Measurements from ENCODE around the gene TADA2B.
A peak's percentile ranks its signal among the peaks of the same experiment; 100 is the strongest.

Gene TADA2B

GRCh38 chr4:7103031-7103606 is 59.9 kb downstream of the TADA2B start:
- no peaks in the 10 kb centered on the region for H3K9me3 ChIP-seq (ENCODE audit: control insufficient read depth, low read length)
- peak overlapping the region; percentile 49 for H3K4me3 ChIP-seq (ENCODE audit: low read length)
- H3K9ac ChIP-seq (ENCODE audit: low read length) = peak overlapping the region; percentile 57
- no peaks in the 10 kb centered on the region for H3K27me3 ChIP-seq (ENCODE audit: control insufficient read depth, insufficient read depth, low read length)
- peaks cover 23% of the 10 kb centered on the region for H3K4me1 ChIP-seq (ENCODE audit: control insufficient read depth, insufficient read depth, low read length)
- H3K36me3 ChIP-seq (ENCODE audit: control insufficient read depth, insufficient read depth, low read length) = no peaks in the 10 kb centered on the region

- Histone ChIP-seq H3K4me3 (ENCODE audit: low read length) (peak overlapping the region; percentile 49), H3K27me3 (ENCODE audit: control insufficient read depth, insufficient read depth, low read length) (no peaks in the 10 kb centered on the region), H3K4me1 (ENCODE audit: control insufficient read depth, insufficient read depth, low read length) (peaks cover 23% of the 10 kb centered on the region), H3K36me3 (ENCODE audit: control insufficient read depth, insufficient read depth, low read length) (no peaks in the 10 kb centered on the region), H3K9me3 (ENCODE audit: control insufficient read depth, low read length) (no peaks in the 10 kb centered on the region), H3K9ac (ENCODE audit: low read length) (peak overlapping the region; percentile 41)
Observed at GRCh38 chr4:7103607-7104365, 60.6 kb downstream of the TADA2B start.

GRCh38 chr4:7104366-7105031 is 61.3 kb downstream of the TADA2B start:
- no peak overlapping the region for H3K9ac ChIP-seq (ENCODE audit: low read length)
- H3K9me3 ChIP-seq (ENCODE audit: control insufficient read depth, low read length) = no peaks in the 10 kb centered on the region
- H3K4me1 ChIP-seq (ENCODE audit: control insufficient read depth, insufficient read depth, low read length) = peaks cover 23% of the 10 kb centered on the region
- no peaks in the 10 kb centered on the region for H3K36me3 ChIP-seq (ENCODE audit: control insufficient read depth, insufficient read depth, low read length)
- H3K27me3 ChIP-seq (ENCODE audit: control insufficient read depth, insufficient read depth, low read length) = no peaks in the 10 kb centered on the region
- H3K4me3 ChIP-seq (ENCODE audit: low read length) = no peak overlapping the region

GRCh38 chr4:7105276-7105675 is 62.1 kb downstream of the TADA2B start:
- Histone ChIP-seq H3K9ac (ENCODE audit: low read length) (no peak overlapping the region), H3K27me3 (ENCODE audit: control insufficient read depth, insufficient read depth, low read length) (no peaks in the 10 kb centered on the region), H3K4me3 (ENCODE audit: low read length) (no peak overlapping the region), H3K9me3 (ENCODE audit: control insufficient read depth, low read length) (no peaks in the 10 kb centered on the region), H3K36me3 (ENCODE audit: control insufficient read depth, insufficient read depth, low read length) (no peaks in the 10 kb centered on the region), H3K4me1 (ENCODE audit: control insufficient read depth, insufficient read depth, low read length) (peaks cover 23% of the 10 kb centered on the region)

GRCh38 chr4:7107166-7107905 is 64.2 kb downstream of the TADA2B start:
- Histone ChIP-seq H3K4me1 (ENCODE audit: control insufficient read depth, insufficient read depth, low read length) (peaks cover 17% of the 10 kb centered on the region), H3K9ac (ENCODE audit: low read length) (no peak overlapping the region), H3K9me3 (ENCODE audit: control insufficient read depth, low read length) (no peaks in the 10 kb centered on the region), H3K27me3 (ENCODE audit: control insufficient read depth, insufficient read depth, low read length) (no peaks in the 10 kb centered on the region), H3K36me3 (ENCODE audit: control insufficient read depth, insufficient read depth, low read length) (no peaks in the 10 kb centered on the region), H3K4me3 (ENCODE audit: low read length) (no peak overlapping the region)
